ENCODE results near the gene THSD4.

THSD4 gene

GRCh38 chr15:71603379-71603778, 488.1 kb downstream of the THSD4 start:
- no peak for DNase-seq

DNA sequence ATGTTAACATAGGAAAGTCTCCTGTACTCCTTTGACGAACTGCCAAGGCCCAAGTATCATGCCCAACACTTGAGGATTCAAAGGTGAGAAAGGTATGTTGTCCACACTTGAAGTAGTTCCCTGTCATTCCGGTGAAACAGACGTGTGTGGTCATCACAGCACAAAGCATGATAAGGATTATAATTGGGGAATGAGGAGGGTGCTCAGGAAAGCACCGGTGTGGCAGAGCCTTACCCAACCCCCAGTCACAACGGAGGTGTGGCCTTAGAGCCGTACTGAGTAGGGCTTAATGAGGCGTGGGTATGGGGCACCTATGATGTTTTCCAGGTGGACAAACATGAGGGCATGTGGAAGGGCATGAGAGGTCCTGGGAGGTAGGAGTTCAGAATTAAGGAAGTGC, 492.1 kb downstream of the THSD4 start:
- DNase-seq: no peak

DNA sequence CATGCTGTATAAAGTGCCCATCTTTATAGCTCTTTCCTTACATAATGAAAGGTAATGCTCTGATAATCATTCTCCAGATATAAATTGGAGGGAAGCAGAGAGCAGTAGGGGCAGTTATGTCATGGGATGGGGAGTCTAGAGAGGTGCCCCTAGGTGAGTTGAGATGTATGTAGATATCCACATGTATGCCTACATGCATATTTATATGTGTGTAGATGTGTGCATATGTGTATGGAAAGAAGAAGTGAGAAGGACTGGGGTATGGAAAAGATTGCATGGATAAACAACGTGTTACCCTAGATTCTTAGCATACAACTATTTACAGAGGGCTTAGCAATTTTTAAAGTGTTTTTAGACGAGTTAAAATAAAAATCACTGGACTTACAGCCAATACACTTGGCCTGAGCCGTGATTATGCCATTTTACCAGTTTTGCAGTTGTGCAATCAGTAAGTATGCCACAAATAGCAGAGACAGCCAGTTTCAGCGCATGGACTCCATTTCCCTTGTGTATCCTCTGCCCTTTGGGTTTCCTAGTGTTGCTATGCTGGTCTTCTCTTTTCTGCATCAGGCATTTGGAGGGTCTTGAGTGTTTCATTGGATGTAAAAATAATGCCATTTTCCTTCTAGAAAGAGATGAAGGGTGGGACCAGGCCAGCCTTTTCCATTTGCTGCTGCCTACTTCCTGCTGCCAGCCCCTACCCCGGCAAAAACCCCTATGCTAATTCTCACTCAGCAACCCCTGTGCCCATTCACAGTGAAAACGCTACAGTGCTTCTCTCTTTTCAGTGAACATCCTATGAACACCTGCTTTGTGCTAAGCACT, 495.7 kb downstream of the THSD4 start:
- DNase-seq: no peak

- DNase-seq: no peak
These were observed 496.5 kb downstream of the THSD4 start for GRCh38 chr15:71611553-71612396.

- no peak for DNase-seq
These were observed 497.1 kb downstream of the THSD4 start for GRCh38 chr15:71612397-71612722.

DNA sequence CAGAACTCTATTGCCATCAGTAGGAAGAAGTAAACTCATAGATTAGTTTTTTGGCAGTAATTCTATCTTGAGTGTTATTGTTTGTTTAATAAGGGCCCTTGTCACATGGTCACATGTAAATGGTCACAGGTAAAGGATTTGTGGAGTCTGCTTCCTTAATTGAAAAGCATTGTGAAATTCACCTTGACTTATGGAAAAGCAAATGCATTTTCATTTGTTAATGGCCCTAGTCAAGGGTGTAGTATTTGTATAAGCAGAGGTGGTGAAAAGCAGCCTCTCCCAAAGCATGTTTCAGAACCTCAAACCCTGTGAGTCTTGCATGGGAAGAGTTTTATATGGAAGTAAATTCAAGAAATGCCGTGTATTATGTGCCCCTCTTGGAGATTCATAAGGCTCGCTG, 497.6 kb downstream of the THSD4 start:
- no peak for DNase-seq

DNA sequence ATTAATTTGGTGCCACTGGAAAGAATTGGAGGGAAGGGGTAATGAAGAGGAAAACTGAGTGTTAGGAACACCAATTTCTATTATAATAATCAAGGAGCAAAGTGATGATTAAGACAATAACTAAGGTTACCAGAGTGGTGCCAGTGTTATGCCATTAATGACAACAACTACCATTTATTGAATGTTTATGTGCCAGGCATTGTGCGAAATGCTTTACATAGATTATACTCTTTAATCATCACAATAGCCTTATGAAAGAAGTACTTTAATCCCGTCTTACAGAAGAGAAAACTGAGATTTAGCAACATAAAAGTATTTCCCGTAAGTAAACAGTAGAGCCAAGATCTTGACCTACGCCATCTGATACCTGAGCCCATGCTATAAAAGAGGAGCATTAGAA, 507.8 kb downstream of the THSD4 start:
- DNase-seq: no peak

GRCh38 chr15:71626596-71627088, 511.4 kb downstream of the THSD4 start:
- DNase-seq: no peak

DNA sequence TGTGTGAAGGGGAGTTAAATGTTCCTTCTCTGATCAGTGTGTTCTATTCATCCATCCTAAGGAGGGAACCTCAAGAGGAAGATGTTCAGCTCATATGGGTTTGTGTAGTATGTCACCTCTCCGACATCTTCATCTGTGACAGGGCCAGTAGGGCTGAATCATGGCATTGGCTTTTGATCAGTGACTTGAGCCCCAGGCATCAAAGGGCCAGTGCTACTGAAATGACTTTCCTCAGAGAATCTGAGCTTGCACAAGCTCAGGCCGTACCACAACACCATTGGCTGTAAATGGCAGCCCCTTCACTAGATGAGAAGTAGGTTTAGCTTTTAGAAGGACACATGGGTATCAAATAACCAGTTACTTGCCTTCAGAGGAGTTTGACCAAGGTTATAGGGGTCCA, 511.9 kb downstream of the THSD4 start:
- no peak for DNase-seq

- no peak for DNase-seq
These were observed 512.3 kb downstream of the THSD4 start for GRCh38 chr15:71627604-71628003.

DNA sequence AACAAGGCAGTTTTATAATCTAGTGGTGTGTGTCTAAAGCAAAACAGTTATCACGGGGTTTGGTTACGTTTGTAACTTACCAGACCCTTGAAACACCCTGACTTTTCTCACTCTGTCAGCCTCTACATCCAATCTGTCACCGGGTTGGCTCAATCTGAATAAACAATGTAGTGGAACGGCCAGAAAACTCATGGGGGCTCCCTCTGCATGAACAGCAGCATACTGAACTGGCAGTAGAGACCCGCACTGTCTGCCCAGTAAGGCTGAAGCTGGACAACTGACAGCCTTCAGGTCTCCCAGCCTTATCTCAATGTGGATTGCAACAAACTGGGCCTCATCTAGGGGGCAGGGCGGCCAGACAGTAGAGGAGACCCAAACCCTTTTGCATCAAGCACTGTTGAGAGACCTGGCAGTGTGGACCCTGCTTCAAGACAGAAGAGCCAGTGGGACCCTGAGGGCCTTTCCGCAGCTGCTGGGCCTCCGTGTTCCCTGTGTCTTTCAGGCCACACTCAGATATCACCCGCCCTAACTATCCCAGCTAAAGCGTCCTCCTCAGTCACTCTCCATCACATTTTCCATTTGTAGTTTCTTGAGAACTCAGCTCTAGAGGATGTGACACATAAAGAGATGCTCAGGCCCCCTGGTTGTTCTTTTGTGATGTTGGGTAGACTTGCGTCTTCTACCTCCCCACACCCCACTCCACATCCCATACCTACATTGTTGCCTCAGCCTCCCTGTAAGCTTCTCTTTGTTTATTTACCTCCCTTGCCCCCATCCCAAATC, 513.9 kb downstream of the THSD4 start:
- no peak for DNase-seq

DNA sequence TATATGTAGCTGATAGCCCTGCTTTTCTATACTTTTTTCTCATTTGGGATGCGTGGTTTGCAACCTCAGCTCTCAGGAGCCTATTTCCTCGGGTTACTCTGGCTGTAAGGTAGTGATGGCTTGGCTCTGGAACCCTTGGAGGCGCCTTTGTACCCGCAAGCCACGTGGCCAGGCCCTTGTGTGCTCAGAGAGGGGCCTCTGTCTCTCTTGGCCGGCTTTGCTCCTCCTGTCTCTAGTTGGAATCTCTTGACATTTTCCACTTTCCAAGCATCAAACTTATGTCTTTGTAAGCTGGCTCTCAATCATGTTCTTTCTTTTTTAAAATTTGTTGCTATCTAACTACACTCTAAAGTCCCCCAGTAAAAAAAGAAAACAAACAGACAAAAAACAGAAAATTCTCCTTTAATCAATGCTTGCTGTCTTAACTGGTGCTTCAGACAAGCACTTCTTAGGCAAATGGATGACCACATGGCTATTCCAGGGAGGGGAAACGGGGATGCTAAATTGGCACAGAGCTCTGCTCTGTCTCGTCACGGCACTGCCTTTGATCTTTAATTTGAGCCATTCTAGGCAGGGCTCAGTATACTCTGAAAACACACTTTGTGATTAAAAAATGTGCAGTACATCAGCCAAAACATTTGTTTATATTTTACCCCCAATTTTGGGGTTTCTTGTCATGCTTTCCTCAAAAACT, 514.7 kb downstream of the THSD4 start:
- DNase-seq: no peak

DNA sequence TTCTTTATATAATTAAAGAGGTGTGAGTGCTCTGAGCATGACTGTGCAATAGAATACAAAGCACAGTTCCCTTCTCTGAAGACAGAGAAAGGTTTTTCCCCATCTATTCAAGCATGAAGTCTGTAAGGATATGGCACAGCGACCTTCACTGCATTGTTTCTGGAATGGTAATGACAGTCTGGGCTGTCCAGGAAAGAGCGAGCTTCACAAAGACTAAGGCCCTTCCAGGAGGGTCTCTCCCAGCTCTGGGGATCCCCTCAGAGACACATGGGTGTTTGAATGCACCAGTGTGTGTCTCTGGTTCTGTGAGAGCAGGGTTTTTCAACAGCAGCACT, 515.2 kb downstream of the THSD4 start:
- DNase-seq: no peak

GRCh38 chr15:71632576-71633195, 517.4 kb downstream of the THSD4 start:
- DNase-seq: no peak

DNA sequence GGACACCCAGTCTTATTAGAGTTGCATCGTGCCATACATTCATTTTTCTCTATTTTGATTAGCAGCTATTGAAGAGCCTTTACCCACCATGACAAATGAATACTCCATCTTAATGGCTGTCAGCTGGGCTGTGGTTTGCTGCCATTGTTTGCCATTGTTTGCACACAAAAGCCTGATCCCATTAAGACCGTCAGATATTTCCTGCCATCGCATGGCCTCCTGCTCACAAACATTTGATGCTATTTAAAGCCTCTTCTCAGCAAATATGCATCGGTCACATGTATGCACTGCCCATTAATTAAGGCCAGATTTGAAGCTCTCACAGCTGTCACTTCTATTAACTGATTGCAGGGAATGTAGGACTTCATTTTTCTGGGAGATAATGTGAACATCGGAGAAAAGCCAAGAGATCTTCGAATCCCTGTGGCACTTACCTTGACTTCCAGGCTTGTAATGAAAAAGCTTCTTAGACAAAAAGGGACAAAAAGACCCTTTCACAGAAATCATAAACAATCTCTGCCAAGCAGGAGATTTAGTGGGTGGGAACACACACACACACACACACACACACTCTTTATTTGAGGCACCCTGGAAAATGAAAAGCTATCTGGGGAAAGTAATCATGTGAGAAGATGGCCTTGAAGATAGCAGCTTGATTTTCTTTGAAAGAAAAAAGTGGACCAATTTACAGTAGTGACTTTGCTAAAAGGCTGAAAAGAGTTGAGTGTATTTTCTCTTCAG, 519.7 kb downstream of the THSD4 start:
- no peak for DNase-seq

- DNase-seq: no peak
These were observed 520.5 kb downstream of the THSD4 start for GRCh38 chr15:71635735-71636134.

GRCh38 chr15:71638876-71639275, 523.6 kb downstream of the THSD4 start:
- no peak for DNase-seq

- no peak for DNase-seq
These were observed 524.2 kb downstream of the THSD4 start for GRCh38 chr15:71639471-71639870.

- no peak for DNase-seq
These were observed 528.6 kb downstream of the THSD4 start for GRCh38 chr15:71643918-71644317.

DNA sequence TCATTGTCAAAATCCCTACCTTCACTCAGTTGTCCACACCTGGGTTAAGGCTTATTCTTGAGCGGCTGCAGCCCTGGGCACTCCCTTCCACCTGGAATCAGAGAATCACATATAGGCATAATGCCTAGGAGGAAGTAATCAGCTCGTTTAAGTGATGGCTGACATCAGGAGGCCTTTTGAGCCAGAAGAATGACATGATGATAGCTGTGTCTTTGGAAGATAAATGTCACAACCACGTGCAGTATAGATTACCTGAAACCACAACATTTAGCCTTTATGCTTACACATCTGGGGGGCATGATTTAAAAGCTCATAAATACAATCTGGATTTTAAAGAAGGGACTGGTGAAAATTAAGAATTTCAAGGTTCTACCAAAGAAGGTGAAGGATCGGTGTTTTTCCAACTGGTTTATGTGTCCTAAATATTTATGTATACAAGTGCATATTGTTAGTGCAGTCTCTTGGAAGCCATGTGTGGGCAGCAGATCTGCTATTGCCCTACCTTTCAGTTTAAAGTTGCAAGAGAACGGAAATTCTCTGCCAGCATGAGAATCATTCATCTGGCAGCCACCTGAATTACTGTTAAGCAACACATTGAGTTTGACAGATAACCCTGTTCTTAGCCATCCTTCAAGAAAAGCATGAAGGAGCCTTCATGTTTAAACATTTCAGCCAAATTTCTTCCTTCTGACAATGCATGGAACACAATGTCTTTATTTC, 531.7 kb downstream of the THSD4 start:
- DNase-seq: no peak

- DNase-seq: no peak
These were observed 532.2 kb downstream of the THSD4 start for GRCh38 chr15:71647487-71647808.
